Esophagus muscularis mucosa (tissue), 2 donors: ENCODE results near the gene HDAC4.

Experiments
- POLR2A ChIP-seq: fragments of 450-650 bp; IDR thresholded peaks from one replicate; pipeline ENCODE4 v1.6.1; 2017; ENCODE audit warnings: antibody characterized with exemption, moderate library complexity, mild to moderate bottlenecking, low read depth
- POLR2AphosphoS5 ChIP-seq, 2 donors: sonication (generic); formaldehyde crosslinking; IDR thresholded peaks; one replicate each; pipeline ENCODE4 v1.6.1; 2017; ENCODE audit warnings: antibody characterized with exemption in 2 of 2

DNA sequence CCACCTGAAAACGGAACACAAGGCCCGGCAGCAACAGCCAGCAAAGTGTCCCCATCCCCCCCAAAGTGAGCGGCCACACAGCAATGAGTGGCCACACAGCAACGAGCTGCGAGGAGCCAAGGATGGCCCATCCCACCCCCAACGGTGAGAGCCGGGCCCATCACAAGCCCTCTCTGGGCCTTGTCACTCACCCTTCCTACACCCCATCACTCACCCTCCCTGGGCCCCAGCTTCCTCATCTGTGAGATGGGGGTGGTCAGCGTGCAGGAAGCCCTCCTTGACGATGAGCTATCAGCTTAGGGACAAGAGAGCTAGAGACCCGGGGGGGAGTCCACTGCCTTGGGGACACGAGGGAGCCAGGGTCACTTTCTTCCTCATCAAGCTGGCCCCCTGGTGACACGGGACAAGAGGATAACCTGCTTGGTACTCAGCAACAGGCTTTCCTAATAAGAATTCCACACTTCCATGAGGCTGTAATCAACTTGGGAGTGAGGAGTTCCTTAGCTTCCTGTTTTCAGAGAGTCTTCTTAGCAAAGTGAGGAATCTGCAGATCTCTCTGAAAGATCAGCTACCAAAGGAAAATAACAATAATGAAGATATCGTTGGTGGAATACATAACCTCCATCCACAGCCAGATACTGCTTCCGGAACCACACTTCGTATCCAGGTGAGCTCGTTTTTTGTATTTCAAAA is 92.8 kb downstream of the HDAC4 start:
- TF ChIP-seq POLR2AphosphoS5 (IDR thresholded peaks at IDR 0.05) (no peak), POLR2A (no peak)
